ENCODE results near the gene CEP112. TPM values are rescaled to one million over a fixed set of nuclear protein-coding genes. Genes with fewer than 3 reads are reported as not detected.

The CEP112 gene
- total and polyA plus RNA-seq, 2 of the 8 experiments (the other 6 are each of a cell fraction or from before 2014, with no cell fraction given) = 0.62 to 3.1 TPM

- no peak for DNase-seq (ENCODE audit: low read depth in 1 of 2, low spot score in 2 of 2)
Observed at GRCh38 chr17:65629234-65629690, 562.7 kb downstream of the CEP112 start.

More at GRCh38 chr17:65629234-65629690, 562.7 kb downstream of the CEP112 start:
- no peaks in the 10 kb centered on the region for H4K20me1 ChIP-seq (replicated peaks in 1 of 2; ENCODE audit: control insufficient read depth in 1 of 2, insufficient read depth in 2 of 2, low read length in 2 of 2)
- CTCF ChIA-PET (ENCODE audit: partially characterized antibody) = interaction anchor here (1.3 to 1.6 kb wide), 3 partner anchors 9 to 72 kb away, joined by 3 read pairs; no protein-coding TSS in a partner anchor
- H3K14ac ChIP-seq (ENCODE audit: insufficient read length) = no peak overlapping the region
- peaks cover 0 to 7% (median 2%) of the 10 kb centered on the region in 4 experiments; a peak in 3 of 7 replicates for H3K4me1 ChIP-seq (replicated peaks in 1 of 4; ENCODE audit: control insufficient read depth in 3 of 4, insufficient read depth in 4 of 4, low read length in 3 of 4)
- TF ChIP-seq TCF12 (IDR thresholded peaks at IDR 0.05; ENCODE audit: low read depth, low read length) = 0 out of 2 replicates have a peak, but pooled peaks have one; percentile 53
- TF ChIP-seq POLR2A (IDR thresholded peaks at IDR 0.05; ENCODE audit: control extremely low read depth in 1 of 2, low read depth in 2 of 2, low read length in 2 of 2) = no peak
- H3K36me3 ChIP-seq (ENCODE audit: control insufficient read depth in 2 of 4, insufficient read depth in 4 of 4, low read length in 3 of 4) = no peaks in the 10 kb centered on the region
- H3K79me1 ChIP-seq (ENCODE audit: low read depth, low read length) = no peaks in the 10 kb centered on the region
- no peak overlapping the region for H2BK20ac ChIP-seq (ENCODE audit: low read length)
- H4K5ac ChIP-seq (ENCODE audit: insufficient read length, low read depth, low read length) = no peak overlapping the region
- H3K18ac ChIP-seq (ENCODE audit: extremely low read depth, low read length) = no peak overlapping the region
- POLR2A ChIA-PET (ENCODE audit: partially characterized antibody) = interaction anchor here (0.7 to 2.3 kb wide), 4 partner anchors 14 to 69 kb away, joined by 3 to 6 read pairs (median 4); no protein-coding TSS in a partner anchor
- H4K91ac ChIP-seq (replicated peaks; ENCODE audit: insufficient read length, low read length) = no peak overlapping the region
- no peak overlapping the region; a peak in 1 of 4 replicates for H3K4me2 ChIP-seq (ENCODE audit: insufficient read depth in 1 of 2, low read depth in 2 of 2, low read length in 2 of 2)
- H3K27me3 ChIP-seq (replicated peaks in 1 of 4; ENCODE audit: control insufficient read depth in 3 of 4, extremely low read depth in 1 of 4, insufficient read depth in 3 of 4, low read length in 3 of 4) = no peaks in the 10 kb centered on the region
- H2AFZ ChIP-seq (ENCODE audit: low read length) = no peak overlapping the region
- no peak overlapping the region for H3K23ac ChIP-seq (ENCODE audit: insufficient read length)
- H2BK5ac ChIP-seq (ENCODE audit: low read depth, low read length) = no peak overlapping the region
- H3K4me3 ChIP-seq (ENCODE audit: extremely low read depth in 1 of 4, insufficient read depth in 2 of 4, low read depth in 3 of 4, low read length in 4 of 4) = no peak overlapping the region
- no peaks in the 10 kb centered on the region for H3K23me2 ChIP-seq (ENCODE audit: low read depth, low read length)
- no peak overlapping the region for H2AK5ac ChIP-seq (ENCODE audit: low read depth, low read length)
- H3K79me2 ChIP-seq (ENCODE audit: control insufficient read depth in 1 of 2, insufficient read depth in 2 of 2, low read length in 2 of 2) = no peaks in the 10 kb centered on the region
- no peak overlapping the region for H3K56ac ChIP-seq (replicated peaks; ENCODE audit: insufficient read length, low read depth, low read length)
- H4K8ac ChIP-seq (ENCODE audit: extremely low read depth, insufficient read depth, low read length) = no peak overlapping the region
- no peak overlapping the region for H3K9ac ChIP-seq (replicated peaks in 1 of 4; ENCODE audit: extremely low read depth in 1 of 4, low read depth in 3 of 4, low read length in 3 of 4)
- FAIRE-seq = no peak
- H2BK12ac ChIP-seq (ENCODE audit: low read depth, low read length) = no peak overlapping the region
- H3K27ac ChIP-seq (ENCODE audit: low read depth, low read length) = no peak overlapping the region
- H3K4ac ChIP-seq (replicated peaks; ENCODE audit: insufficient read length, low read depth, low read length) = no peak overlapping the region
- no peak overlapping the region for H2BK120ac ChIP-seq (replicated peaks; ENCODE audit: low read depth, low read length)
- WGBS, 2 experiments (ENCODE audit: extremely low coverage in 1 of 2, insufficient coverage in 1 of 2, insufficient read length in 1 of 2, insufficient replicate concordance in 2 of 2, low coverage in 1 of 2, low lambda C conversion rate in 2 of 2, missing lambda C conversion rate in 1 of 2) = 81% methylated on average over 5 of the region's 5 CpGs; no CpG with 5 or more reads in 1 of the 2 experiments
- no peak overlapping the region for H2BK15ac ChIP-seq (ENCODE audit: low read length)
- no peaks in the 10 kb centered on the region for H3K9me3 ChIP-seq (ENCODE audit: insufficient read depth in 2 of 2, low read depth in 1 of 2, low read length in 1 of 2)

Data from H1 (cell line).